ENCODE data around the gene FBXW9. TPM values are rescaled to one million over a fixed set of nuclear protein-coding genes. Genes with fewer than 3 reads are reported as not detected.

Gene FBXW9
- total RNA-seq, 1 experiment from 2014 or later, result 12.4 TPM

GRCh38 chr19:12720851-12721655 lies 24.6 kb upstream of the FBXW9 start:
- Histone ChIP-seq H3K27ac (ENCODE audit: low read length) (peak overlapping the region; percentile 98), H3K36me3 (ENCODE audit: control insufficient read depth, insufficient read depth, low read length) (peaks cover 3% of the 10 kb centered on the region), H3K9me3 (ENCODE audit: control insufficient read depth, insufficient read depth, low read depth, low read length) (no peaks in the 10 kb centered on the region), H3K4me1 (ENCODE audit: control insufficient read depth, insufficient read depth, low read length) (peaks cover 5% of the 10 kb centered on the region), H3K4me3 (ENCODE audit: low read depth in 2 of 2, low read length in 2 of 2) (peak overlapping the region; percentile 83 to 96), H3K27me3 (ENCODE audit: control insufficient read depth, insufficient read depth, low read length) (no peaks in the 10 kb centered on the region)
- intact Hi-C loops (cut with micrococcal nuclease; ENCODE audit: unreplicated experiment), result no loop called here
- no TSS peak for BruUV-seq (replicated peaks)
- POLR2A ChIA-PET, result interaction anchor here (0.6 kb wide), 1 partner anchor 82 kb away, joined by 3 read pairs; no protein-coding TSS in a partner anchor
- peak; percentile 11; the same call in 1 of the 2 replicates for ATAC-seq
- TF ChIP-seq CTCF (IDR thresholded peaks at IDR 0.05) (no peak), SIN3A (IDR thresholded peaks at IDR 0.05; ENCODE audit: borderline replicate concordance, insufficient read depth, low read depth, low read length) (no peak)
- CTCF ChIA-PET, result interaction anchor here (0.9 kb wide), 1 partner anchor 39 kb away, joined by 3 read pairs; no protein-coding TSS in a partner anchor
- in situ Hi-C loops (cut with HindIII; ENCODE audit: low pct_unique_long_range_greater_than_20kb, low sequenced_read_pairs), result no loop called here
- no peak for DNase-seq (ENCODE audit: low read depth, low spot score)

- TF ChIP-seq SIN3A (IDR thresholded peaks at IDR 0.05; ENCODE audit: borderline replicate concordance, insufficient read depth, low read depth, low read length), result no peak
- no peak for TF ChIP-seq REST (IDR thresholded peaks at IDR 0.05; ENCODE audit: insufficient read depth in 1 of 2, low read depth in 2 of 2, low read length in 1 of 2)
- TF ChIP-seq TCF7L2 (IDR thresholded peaks at IDR 0.05; ENCODE audit: low read depth, low read length), result no peak
- TF ChIP-seq POLR2AphosphoS5 (IDR thresholded peaks at IDR 0.05; ENCODE audit: low read depth, low read length), result no peak
- no peak for TF ChIP-seq CTCF (IDR thresholded peaks at IDR 0.05)
- H3K9me3 ChIP-seq (ENCODE audit: control insufficient read depth, insufficient read depth, low read depth, low read length), result no peaks in the 10 kb centered on the region
- CTCF ChIA-PET, result no interaction called here
- no peak for DNase-seq (ENCODE audit: low read depth, low spot score)
- peak overlapping the region; percentile 83 to 96 for H3K4me3 ChIP-seq (ENCODE audit: low read depth in 2 of 2, low read length in 2 of 2)
- H3K36me3 ChIP-seq (ENCODE audit: control insufficient read depth, insufficient read depth, low read length), result peaks cover 3% of the 10 kb centered on the region
- peaks cover 5% of the 10 kb centered on the region for H3K4me1 ChIP-seq (ENCODE audit: control insufficient read depth, insufficient read depth, low read length)
- no peak for ATAC-seq
- POLR2A ChIA-PET, result no interaction called here
- BruUV-seq (replicated peaks), result no TSS peak
- H3K27me3 ChIP-seq (ENCODE audit: control insufficient read depth, insufficient read depth, low read length), result no peaks in the 10 kb centered on the region
- H3K27ac ChIP-seq (ENCODE audit: low read length), result peak overlapping the region; percentile 98
- intact Hi-C loops (cut with micrococcal nuclease; ENCODE audit: unreplicated experiment), result no loop called here
- in situ Hi-C loops (cut with HindIII; ENCODE audit: low pct_unique_long_range_greater_than_20kb, low sequenced_read_pairs), result no loop called here
Measured at GRCh38 chr19:12720296-12720695, 23.9 kb upstream of the FBXW9 start.

All from Panc1 (cell line).